ENCODE data around the gene SLC39A11.

The SLC39A11 gene

GRCh38 chr17:72615627-72615991 lies 476.9 kb downstream of the SLC39A11 start:
- DNase-seq (ENCODE audit: low read depth), result no peak

DNA sequence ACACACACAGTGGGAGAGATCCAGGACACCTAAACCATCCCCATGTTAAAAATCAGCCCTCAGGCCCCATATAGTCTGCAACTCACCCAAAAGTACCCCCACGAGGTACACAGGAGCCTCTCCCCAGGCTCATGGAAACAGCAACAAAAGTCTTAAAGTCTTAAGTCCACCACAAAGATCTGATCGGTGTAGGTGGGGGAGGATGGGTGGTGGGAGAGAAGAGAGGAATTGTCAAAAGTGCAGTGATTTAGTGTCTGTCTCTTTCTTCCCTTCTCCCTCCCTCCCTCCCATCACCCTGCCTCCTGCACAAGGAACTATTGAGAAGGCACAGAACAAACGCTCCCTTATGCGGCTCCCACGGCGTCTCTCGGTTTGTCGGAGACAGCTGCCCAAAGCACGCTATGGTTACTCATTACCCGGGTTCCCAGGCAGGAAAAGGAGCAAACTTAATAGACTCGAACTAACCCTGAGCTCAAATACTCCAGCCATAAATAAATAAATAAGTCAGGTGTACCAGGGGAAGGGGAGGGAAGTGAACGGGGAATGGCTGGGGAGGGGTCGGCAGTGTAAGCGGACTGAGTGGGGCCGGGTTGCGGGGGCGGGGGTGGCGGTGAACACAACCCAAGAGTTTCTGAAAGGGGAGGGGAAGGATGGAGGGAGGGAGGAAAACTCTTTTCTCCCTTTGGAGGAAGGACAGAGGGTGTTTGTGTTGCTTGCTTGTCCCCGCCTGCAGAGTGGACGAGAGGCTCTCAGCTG lies 477.4 kb downstream of the SLC39A11 start:
- no peak for DNase-seq (ENCODE audit: low read depth)

GRCh38 chr17:72614476-72614870 lies 478.0 kb downstream of the SLC39A11 start:
- DNase-seq (ENCODE audit: low read depth), result no peak

DNA sequence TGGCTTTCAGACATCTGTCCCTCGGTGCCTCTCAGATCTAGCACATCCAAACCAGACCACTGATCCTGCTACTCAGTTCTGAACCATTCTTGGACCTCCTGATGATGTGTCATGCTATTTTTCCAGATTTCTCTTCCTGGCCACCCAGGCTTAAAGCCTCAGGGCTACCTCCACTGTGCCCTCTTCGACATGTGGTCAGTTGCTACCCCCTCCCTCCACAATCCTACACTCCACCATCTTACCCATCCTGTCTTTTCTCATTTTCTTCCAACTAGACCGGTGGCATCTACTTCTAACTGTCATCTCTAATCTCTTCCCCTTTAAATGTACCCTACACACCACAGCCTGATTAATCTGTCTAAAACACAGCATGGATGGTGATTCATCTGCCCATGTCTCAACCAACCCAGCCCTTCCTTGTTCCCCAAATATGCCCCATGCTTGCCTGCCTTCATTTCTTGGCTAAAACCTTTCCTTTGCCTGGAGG lies 478.6 kb downstream of the SLC39A11 start:
- DNase-seq (ENCODE audit: low read depth), result peak; percentile 25

DNA sequence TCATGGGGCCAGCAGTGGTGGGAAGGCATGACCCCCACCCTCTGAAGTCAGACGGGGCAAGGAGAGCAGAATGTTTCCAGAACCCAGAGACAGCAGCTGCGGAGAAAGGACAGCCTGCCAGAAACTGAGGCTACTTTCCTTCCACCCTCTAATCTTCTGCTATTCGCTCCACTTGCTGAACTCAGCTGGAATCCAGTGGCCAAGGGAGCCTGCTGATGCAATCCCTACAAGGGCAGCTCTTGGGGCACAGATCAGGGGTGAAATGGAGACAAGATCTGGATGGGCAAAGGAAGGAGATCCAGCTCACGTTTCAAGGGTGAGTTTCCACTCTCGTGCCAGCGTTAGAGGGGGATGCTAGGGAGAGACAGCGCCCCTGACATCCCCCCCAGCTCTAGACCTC lies 479.1 kb downstream of the SLC39A11 start:
- peak; percentile 37 for DNase-seq (ENCODE audit: low read depth)

- no peak for DNase-seq (ENCODE audit: low read depth)
Measured at GRCh38 chr17:72611172-72611571, 481.3 kb downstream of the SLC39A11 start.

GRCh38 chr17:72609501-72609900 lies 483.0 kb downstream of the SLC39A11 start:
- no peak for DNase-seq (ENCODE audit: low read depth)

DNA sequence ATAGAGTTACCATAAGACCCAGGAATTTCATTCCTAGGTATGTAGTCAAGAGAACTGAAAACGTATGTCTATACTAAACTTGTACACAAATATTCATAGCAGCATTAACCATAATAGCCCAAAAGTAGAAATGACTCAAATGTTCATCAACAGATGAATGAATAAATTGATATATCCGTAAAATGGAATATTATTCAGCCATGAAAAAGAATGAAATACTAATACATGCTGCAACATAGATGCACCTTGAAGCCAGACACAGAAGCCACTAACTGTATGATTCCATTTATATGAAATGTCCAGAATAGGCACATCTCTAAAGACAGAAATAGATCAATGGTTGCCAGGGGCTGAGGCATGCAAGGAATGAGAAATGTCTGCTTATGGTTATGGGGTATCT lies 484.1 kb downstream of the SLC39A11 start:
- DNase-seq (ENCODE audit: low read depth), result no peak

- DNase-seq (ENCODE audit: low read depth), result no peak
Measured at GRCh38 chr17:72606656-72607055, 485.8 kb downstream of the SLC39A11 start.

GRCh38 chr17:72605543-72605942 lies 486.9 kb downstream of the SLC39A11 start:
- DNase-seq (ENCODE audit: low read depth), result no peak

GRCh38 chr17:72604518-72604917 lies 488.0 kb downstream of the SLC39A11 start:
- no peak for DNase-seq (ENCODE audit: low read depth)

GRCh38 chr17:72603420-72604242 lies 488.9 kb downstream of the SLC39A11 start:
- DNase-seq (ENCODE audit: low read depth), result peak; percentile 12

DNA sequence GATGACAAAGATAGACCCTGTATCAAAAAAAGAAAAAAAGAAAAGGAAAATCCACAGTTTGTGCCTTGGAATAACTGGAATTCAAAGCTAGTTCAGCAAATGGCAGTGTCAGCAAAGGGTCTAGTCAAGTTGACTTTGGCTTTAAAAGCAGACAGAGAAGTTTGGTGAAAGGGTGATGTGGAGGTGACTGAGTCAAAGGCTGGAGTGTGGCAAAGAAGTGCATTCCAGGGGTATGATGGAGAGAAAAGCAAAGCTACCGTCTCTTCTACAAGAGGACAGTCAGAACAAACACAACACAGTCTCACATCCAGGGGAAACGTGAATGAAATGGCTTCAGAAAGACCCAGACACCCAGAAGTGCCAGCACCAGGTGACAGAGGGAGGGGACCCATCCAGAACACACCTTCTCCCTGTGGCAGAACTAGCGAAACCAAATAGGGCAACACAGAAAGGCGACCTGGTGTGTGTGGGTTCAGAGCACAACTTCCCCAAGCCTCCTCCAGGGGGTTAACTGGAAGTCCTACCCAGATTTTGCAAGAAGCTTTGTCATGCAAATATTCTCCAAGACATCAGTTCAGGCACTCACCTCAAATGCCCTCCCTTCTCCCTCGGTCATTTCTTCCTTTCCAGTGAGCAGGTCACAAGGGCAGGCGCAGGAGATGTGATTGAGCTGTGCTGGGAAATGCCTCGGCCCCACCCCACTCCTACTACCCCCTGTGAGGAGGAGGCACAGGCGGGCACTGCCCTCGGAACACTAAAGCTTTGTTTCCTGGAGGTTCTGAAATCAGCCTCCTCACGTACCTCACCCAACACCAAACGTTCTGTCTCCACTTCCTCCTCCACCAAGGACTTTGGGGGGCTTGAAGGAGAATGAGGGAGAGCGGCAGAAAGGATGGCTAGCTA lies 489.7 kb downstream of the SLC39A11 start:
- peak; percentile 34 for DNase-seq (ENCODE audit: low read depth)

DNA sequence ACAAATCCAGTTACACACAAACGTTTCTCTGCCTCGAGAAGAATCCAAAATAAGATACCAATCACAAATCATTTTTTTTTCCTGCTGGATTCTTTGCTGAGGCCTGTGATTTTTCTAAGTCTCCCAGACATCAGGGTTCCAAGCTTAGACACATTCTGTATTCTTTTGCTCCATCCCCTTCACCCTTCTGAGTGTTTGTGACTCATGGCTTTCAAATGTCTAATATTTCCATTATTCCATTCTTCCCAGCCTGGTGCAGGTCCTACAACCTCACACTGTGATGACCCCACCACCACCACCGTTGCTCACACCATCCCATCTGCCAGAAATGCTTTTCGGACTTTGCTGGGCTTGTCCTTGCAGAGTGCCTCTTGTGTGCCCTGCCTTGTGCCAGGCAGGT lies 491.6 kb downstream of the SLC39A11 start:
- DNase-seq (ENCODE audit: low read depth), result no peak

DNA sequence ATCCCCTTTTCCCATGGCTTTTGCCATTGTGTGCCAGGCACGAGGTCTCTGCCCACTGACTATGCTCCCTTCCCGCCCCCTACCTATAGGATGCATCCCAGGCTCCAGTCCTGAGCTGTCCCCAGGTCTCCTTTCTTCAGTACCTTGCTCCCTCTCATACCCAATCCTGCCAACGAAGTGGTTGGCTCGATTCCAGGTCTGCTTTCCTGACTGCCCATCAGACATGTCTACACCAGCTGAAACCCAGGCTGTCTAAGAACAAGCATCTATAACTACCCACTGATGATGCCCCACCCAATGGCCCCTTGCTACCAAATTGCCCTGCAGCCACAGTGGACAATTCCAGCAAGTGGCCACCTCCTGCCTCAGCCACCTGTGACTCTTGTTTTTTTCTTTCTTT lies 492.6 kb downstream of the SLC39A11 start:
- DNase-seq (ENCODE audit: low read depth), result no peak

DNA sequence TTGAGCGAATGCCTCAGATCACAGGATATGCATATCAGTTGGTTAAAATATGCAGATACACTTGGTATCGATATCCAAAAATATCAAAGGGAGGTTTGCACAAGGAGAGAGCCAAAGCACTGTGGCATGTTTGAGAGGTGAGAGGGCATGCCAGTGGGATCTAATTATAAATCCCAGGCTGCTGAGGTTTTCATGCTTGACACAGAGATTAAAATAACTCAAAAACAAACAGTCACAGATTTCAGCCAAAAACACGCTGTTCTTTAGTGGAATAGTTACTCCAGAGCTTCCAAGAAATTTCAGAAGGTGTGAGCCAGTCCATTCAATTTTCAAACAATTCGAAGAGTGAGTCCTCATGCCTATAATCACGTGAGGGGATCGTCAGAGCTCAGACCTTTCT lies 493.8 kb downstream of the SLC39A11 start:
- no peak for DNase-seq (ENCODE audit: low read depth)

DNA sequence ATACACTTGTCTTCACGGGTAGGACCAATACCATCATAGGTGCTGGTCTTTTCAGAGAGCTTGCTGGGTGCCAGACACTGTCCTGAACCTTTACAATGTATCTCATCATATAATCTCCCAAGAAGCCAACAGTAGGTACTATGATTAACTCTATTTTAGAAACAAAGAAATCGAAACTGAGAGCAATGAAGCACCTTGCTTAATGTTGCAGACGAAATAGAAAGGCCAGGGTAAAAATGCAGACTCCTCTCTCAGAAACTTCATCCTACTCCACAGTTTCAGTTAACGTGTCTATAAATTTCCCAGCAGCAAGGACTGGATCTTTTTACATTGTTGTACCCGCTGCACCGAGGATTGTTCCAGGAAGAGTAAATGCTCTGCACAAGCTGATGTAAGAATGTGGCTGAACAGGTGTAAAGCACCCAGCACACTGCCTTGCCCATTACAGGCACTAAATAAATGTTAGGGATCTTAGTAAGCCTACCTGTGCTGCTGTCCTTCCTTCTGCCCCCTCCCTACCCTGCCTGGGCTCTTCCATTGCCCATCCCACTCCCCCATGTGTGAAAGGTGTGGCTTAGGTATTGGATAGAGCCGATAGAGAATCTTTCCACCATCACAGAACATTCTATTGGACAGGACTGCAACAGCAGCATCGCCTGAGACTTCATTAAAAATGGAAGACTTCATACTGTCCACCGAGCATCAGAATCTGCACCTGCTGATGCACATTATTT lies 495.0 kb downstream of the SLC39A11 start:
- no peak for DNase-seq (ENCODE audit: low read depth)
